WTC11 (cell line): ENCODE results near the gene MRPL54. TPM values are rescaled to one million over a fixed set of nuclear protein-coding genes. Genes with fewer than 3 reads are reported as not detected.

ENCODE experiments used
- AR ChIP-seq: fragments of 250-450 bp; sonication (Bioruptor Pico); IDR thresholded peaks from 2 replicates; pipeline ENCODE4 v1.9.0; 2021; ENCODE audit warnings: mild to moderate bottlenecking
- CREM ChIP-seq: sonication (generic); formaldehyde crosslinking; IDR thresholded peaks from 2 replicates; pipeline ENCODE4 v1.8.1; 2022; ENCODE audit warnings: mild to moderate bottlenecking, missing genetic modification reagents, moderate library complexity
- ESRRA ChIP-seq: sonication (generic); formaldehyde crosslinking; IDR thresholded peaks from 2 replicates; pipeline ENCODE4 v1.8.1; 2022; ENCODE audit warnings: mild to moderate bottlenecking, missing genetic modification reagents, borderline replicate concordance
- ETV6 ChIP-seq: sonication (generic); formaldehyde crosslinking; IDR thresholded peaks from 2 replicates; pipeline ENCODE4 v1.8.1; 2022; ENCODE audit warnings: mild to moderate bottlenecking, missing genetic modification reagents
- FOXK1 ChIP-seq: sonication (generic); formaldehyde crosslinking; IDR thresholded peaks from 2 replicates; pipeline ENCODE4 v1.8.0; 2022; ENCODE audit warnings: mild to moderate bottlenecking, moderate library complexity, missing genetic modification reagents
- GRHL2 ChIP-seq: fragments of 250-450 bp; sonication (Bioruptor Pico); IDR thresholded peaks from 2 replicates; pipeline ENCODE4 v1.8.0; 2022; ENCODE audit warnings: mild to moderate bottlenecking, moderate library complexity; ENCODE audit not compliant: insufficient replicate concordance, severe bottlenecking
- HMGA2 ChIP-seq: fragments of 250-450 bp; sonication (Bioruptor Pico); IDR thresholded peaks from 2 replicates; pipeline ENCODE4 v1.4.0; 2021; ENCODE audit warnings: mild to moderate bottlenecking, moderate library complexity
- HMGXB4 ChIP-seq: sonication (generic); formaldehyde crosslinking; IDR thresholded peaks from 2 replicates; pipeline ENCODE4 v1.8.1; 2023; ENCODE audit warnings: mild to moderate bottlenecking, moderate library complexity, missing genetic modification reagents
- NR2C2 ChIP-seq: sonication (generic); formaldehyde crosslinking; IDR thresholded peaks from 2 replicates; pipeline ENCODE4 v1.8.0; 2022; ENCODE audit warnings: mild to moderate bottlenecking, missing genetic modification reagents
- PREB ChIP-seq: sonication (generic); formaldehyde crosslinking; IDR thresholded peaks from 2 replicates; pipeline ENCODE4 v1.8.1; 2022; ENCODE audit warnings: mild to moderate bottlenecking, missing genetic modification reagents, moderate library complexity, borderline replicate concordance
- SMAD4 ChIP-seq: sonication (generic); formaldehyde crosslinking; IDR thresholded peaks from 2 replicates; pipeline ENCODE4 v1.8.0; 2022; ENCODE audit warnings: mild to moderate bottlenecking, missing genetic modification reagents
- TP53 ChIP-seq: sonication (generic); formaldehyde crosslinking; IDR thresholded peaks from 2 replicates; pipeline ENCODE4 v1.8.1; 2023; ENCODE audit warnings: mild to moderate bottlenecking, missing genetic modification reagents
- ZNF281 ChIP-seq: sonication (generic); formaldehyde crosslinking; IDR thresholded peaks from 2 replicates; pipeline ENCODE4 v1.8.0; 2023; ENCODE audit warnings: mild to moderate bottlenecking, missing genetic modification reagents
- ZSCAN18 ChIP-seq: fragments of 250-450 bp; sonication (Bioruptor Pico); IDR thresholded peaks from 2 replicates; pipeline ENCODE4 v2.1.2; 2022; ENCODE audit warnings: mild to moderate bottlenecking, moderate library complexity
- total RNA-seq: library from RNA; stranded (reverse); gene quantifications from 3 replicates; pipeline ENCODE4 v1.2.3, GENCODE V29; 2021
- TF ChIP-seq, protein P1 (sequence below): sonication (generic); formaldehyde crosslinking; IDR thresholded peaks from 2 replicates; pipeline ENCODE4 v1.8.0; 2022; ENCODE audit warnings: missing genetic modification reagents
- TF ChIP-seq, protein P2 (sequence below): sonication (generic); formaldehyde crosslinking; IDR thresholded peaks from 2 replicates; pipeline ENCODE4 v1.8.1; 2023; ENCODE audit warnings: mild to moderate bottlenecking, missing genetic modification reagents, moderate library complexity
- TF ChIP-seq, protein P3 (sequence below): sonication (generic); formaldehyde crosslinking; IDR thresholded peaks from 2 replicates; pipeline ENCODE4 v1.8.1; 2022; ENCODE audit warnings: low read depth, missing genetic modification reagents, borderline replicate concordance

The MRPL54 gene
- total RNA-seq, 1 experiment from 2014 or later, result 62.3 TPM

- TF ChIP-seq AR (CRISPR knock-in tag), result no peak
- TF ChIP-seq FOXK1 (CRISPR knock-in tag), result peak; percentile 74; the same call in 1 of the 2 replicates
- TF ChIP-seq ZNF281, result 0 out of 2 replicates have a peak, but pooled peaks have one; percentile 50
- TF ChIP-seq, protein P1, sequence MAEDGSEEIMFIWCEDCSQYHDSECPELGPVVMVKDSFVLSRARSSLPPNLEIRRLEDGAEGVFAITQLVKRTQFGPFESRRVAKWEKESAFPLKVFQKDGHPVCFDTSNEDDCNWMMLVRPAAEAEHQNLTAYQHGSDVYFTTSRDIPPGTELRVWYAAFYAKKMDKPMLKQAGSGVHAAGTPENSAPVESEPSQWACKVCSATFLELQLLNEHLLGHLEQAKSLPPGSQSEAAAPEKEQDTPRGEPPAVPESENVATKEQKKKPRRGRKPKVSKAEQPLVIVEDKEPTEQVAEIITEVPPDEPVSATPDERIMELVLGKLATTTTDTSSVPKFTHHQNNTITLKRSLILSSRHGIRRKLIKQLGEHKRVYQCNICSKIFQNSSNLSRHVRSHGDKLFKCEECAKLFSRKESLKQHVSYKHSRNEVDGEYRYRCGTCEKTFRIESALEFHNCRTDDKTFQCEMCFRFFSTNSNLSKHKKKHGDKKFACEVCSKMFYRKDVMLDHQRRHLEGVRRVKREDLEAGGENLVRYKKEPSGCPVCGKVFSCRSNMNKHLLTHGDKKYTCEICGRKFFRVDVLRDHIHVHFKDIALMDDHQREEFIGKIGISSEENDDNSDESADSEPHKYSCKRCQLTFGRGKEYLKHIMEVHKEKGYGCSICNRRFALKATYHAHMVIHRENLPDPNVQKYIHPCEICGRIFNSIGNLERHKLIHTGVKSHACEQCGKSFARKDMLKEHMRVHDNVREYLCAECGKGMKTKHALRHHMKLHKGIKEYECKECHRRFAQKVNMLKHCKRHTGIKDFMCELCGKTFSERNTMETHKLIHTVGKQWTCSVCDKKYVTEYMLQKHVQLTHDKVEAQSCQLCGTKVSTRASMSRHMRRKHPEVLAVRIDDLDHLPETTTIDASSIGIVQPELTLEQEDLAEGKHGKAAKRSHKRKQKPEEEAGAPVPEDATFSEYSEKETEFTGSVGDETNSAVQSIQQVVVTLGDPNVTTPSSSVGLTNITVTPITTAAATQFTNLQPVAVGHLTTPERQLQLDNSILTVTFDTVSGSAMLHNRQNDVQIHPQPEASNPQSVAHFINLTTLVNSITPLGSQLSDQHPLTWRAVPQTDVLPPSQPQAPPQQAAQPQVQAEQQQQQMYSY, result peak; percentile 100
- no peak for TF ChIP-seq PREB (CRISPR knock-in tag)
- TF ChIP-seq ETV6 (CRISPR knock-in tag), result peak; percentile 73; the same call in 1 of the 2 replicates
- TF ChIP-seq, protein P2, sequence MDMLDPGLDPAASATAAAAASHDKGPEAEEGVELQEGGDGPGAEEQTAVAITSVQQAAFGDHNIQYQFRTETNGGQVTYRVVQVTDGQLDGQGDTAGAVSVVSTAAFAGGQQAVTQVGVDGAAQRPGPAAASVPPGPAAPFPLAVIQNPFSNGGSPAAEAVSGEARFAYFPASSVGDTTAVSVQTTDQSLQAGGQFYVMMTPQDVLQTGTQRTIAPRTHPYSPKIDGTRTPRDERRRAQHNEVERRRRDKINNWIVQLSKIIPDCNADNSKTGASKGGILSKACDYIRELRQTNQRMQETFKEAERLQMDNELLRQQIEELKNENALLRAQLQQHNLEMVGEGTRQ (CRISPR knock-in tag), result peak; percentile 51
- TF ChIP-seq HMGA2 (CRISPR knock-in tag), result no peak
- TF ChIP-seq SMAD4, result no peak
- 0 out of 2 replicates have a peak, but pooled peaks have one; percentile 69 for TF ChIP-seq CREM
- no peak for TF ChIP-seq GRHL2 (CRISPR knock-in tag)
- no peak for TF ChIP-seq NR2C2 (CRISPR knock-in tag)
- no peak for TF ChIP-seq ESRRA (CRISPR knock-in tag)
- TF ChIP-seq TP53 (CRISPR knock-in tag), result peak; percentile 47; the same call in 1 of the 2 replicates
- no peak for TF ChIP-seq ZSCAN18 (CRISPR knock-in tag)
- peak; percentile 76 for TF ChIP-seq HMGXB4 (CRISPR knock-in tag)
- TF ChIP-seq, protein P3, sequence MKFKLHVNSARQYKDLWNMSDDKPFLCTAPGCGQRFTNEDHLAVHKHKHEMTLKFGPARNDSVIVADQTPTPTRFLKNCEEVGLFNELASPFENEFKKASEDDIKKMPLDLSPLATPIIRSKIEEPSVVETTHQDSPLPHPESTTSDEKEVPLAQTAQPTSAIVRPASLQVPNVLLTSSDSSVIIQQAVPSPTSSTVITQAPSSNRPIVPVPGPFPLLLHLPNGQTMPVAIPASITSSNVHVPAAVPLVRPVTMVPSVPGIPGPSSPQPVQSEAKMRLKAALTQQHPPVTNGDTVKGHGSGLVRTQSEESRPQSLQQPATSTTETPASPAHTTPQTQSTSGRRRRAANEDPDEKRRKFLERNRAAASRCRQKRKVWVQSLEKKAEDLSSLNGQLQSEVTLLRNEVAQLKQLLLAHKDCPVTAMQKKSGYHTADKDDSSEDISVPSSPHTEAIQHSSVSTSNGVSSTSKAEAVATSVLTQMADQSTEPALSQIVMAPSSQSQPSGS (CRISPR knock-in tag), result no peak
Observed at GRCh38 chr19:3721131-3721886, 41.2 kb upstream of the MRPL54 start (continued).
